Measurements from ENCODE around the gene CFAP77. TPM values are rescaled to one million over a fixed set of nuclear protein-coding genes. Genes with fewer than 3 reads are reported as not detected.
A peak's percentile ranks its signal among the peaks of the same experiment; 100 is the strongest.

The CFAP77 gene
- total RNA-seq, 6 donors from 2014 or later, result 0.78 to 16.7 (median 2.7) TPM; not detected in 1

- 77 to 82% methylated on average over 8 of the region's 8 CpGs for WGBS, 2 donors
- DNase-seq, result no peak
- Histone ChIP-seq H3K9me3 (no peaks in the 10 kb centered on the region), H3K36me3 (no peaks in the 10 kb centered on the region), H3K4me3 (no peak overlapping the region), H3K27me3 (no peaks in the 10 kb centered on the region), H3K4me1 (no peaks in the 10 kb centered on the region), H3K27ac (no peak overlapping the region)
- ATAC-seq (ENCODE audit: low FRiP score in 2 of 2), result no peak
- TF ChIP-seq POLR2AphosphoS5 (IDR thresholded peaks at IDR 0.05) (no peak), CTCF (IDR thresholded peaks at IDR 0.05) (no peak), POLR2A (IDR thresholded peaks at IDR 0.05) (no peak), EP300 (IDR thresholded peaks at IDR 0.05) (no peak)
Observed at GRCh38 chr9:132555528-132555927, 145.5 kb downstream of the CFAP77 start.

- H3K9me3 ChIP-seq, result no peaks in the 10 kb centered on the region
- TF ChIP-seq CTCF (IDR thresholded peaks at IDR 0.05), result no peak
- no peak for TF ChIP-seq POLR2A (IDR thresholded peaks at IDR 0.05)
- TF ChIP-seq POLR2AphosphoS5 (IDR thresholded peaks at IDR 0.05), result no peak
- no peak for TF ChIP-seq EP300 (IDR thresholded peaks at IDR 0.05)
- WGBS, 2 donors, result 57 to 63% methylated on average over 6 of the region's 6 CpGs
- H3K36me3 ChIP-seq, result no peaks in the 10 kb centered on the region
- no peak overlapping the region for H3K4me3 ChIP-seq
- ATAC-seq (ENCODE audit: low FRiP score in 2 of 2) (no peak), DNase-seq (no peak)
- no peak overlapping the region for H3K27ac ChIP-seq
- H3K27me3 ChIP-seq, result no peaks in the 10 kb centered on the region
- no peaks in the 10 kb centered on the region for H3K4me1 ChIP-seq
Observed at GRCh38 chr9:132556235-132556634, 146.2 kb downstream of the CFAP77 start.

- H3K9me3 ChIP-seq, result no peaks in the 10 kb centered on the region
- ATAC-seq (ENCODE audit: low FRiP score in 2 of 2) (no peak), DNase-seq (no peak)
- no peak overlapping the region for H3K4me3 ChIP-seq
- TF ChIP-seq EP300 (IDR thresholded peaks at IDR 0.05), result no peak
- TF ChIP-seq CTCF (IDR thresholded peaks at IDR 0.05), result no peak
- no peak for TF ChIP-seq POLR2A (IDR thresholded peaks at IDR 0.05)
- TF ChIP-seq POLR2AphosphoS5 (IDR thresholded peaks at IDR 0.05), result no peak
- H3K27ac ChIP-seq, result no peak overlapping the region
- 72 to 80% methylated on average over 26 of the region's 26 CpGs for WGBS, 2 donors
- no peaks in the 10 kb centered on the region for H3K4me1 ChIP-seq
- no peaks in the 10 kb centered on the region for H3K36me3 ChIP-seq
- no peaks in the 10 kb centered on the region for H3K27me3 ChIP-seq
Observed at GRCh38 chr9:132556714-132557113, 146.7 kb downstream of the CFAP77 start.

DNA sequence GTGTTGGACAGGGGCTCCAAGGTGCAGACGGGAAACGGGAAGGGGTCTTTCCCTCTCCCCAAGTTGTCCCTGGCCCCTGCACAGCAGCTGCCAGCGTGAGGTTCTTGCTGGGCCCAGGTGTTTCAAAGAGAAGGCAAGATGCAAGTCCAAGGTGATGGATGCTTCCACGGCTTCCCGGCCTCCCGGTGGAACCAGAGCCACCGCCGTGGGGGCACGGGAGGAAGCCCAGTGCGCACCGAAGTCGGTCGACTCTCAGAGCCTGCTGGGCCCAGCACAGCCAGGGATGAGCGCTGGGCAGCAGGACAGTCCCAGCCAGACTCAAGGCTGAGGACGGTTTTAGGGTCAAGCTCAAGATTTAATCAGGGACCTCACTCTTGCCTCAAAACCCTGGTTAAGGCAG, 147.1 kb downstream of the CFAP77 start:
- no peak for ATAC-seq (ENCODE audit: low FRiP score in 2 of 2)
- H3K4me1 ChIP-seq, result no peaks in the 10 kb centered on the region
- DNase-seq, result peak in 1 of 2 donors; percentile 63
- WGBS, 2 donors, result 84 to 85% methylated on average over 2 to 15 of the region's 15 CpGs
- no peak overlapping the region for H3K4me3 ChIP-seq
- H3K9me3 ChIP-seq, result no peaks in the 10 kb centered on the region
- H3K27ac ChIP-seq, result no peak overlapping the region
- no peaks in the 10 kb centered on the region for H3K36me3 ChIP-seq
- TF ChIP-seq POLR2A (IDR thresholded peaks at IDR 0.05) (no peak), EP300 (IDR thresholded peaks at IDR 0.05) (no peak), CTCF (IDR thresholded peaks at IDR 0.05) (no peak), POLR2AphosphoS5 (IDR thresholded peaks at IDR 0.05) (no peak)
- H3K27me3 ChIP-seq, result no peaks in the 10 kb centered on the region

- H3K4me1 ChIP-seq, result no peaks in the 10 kb centered on the region
- H3K4me3 ChIP-seq, result no peak overlapping the region
- DNase-seq (no peak), ATAC-seq (ENCODE audit: low FRiP score in 2 of 2) (no peak)
- H3K36me3 ChIP-seq, result no peaks in the 10 kb centered on the region
- no peaks in the 10 kb centered on the region for H3K27me3 ChIP-seq
- H3K27ac ChIP-seq, result no peak overlapping the region
- no peaks in the 10 kb centered on the region for H3K9me3 ChIP-seq
- 83 to 95% methylated on average over 2 of the region's 2 CpGs for WGBS, 2 donors
- no peak for TF ChIP-seq EP300 (IDR thresholded peaks at IDR 0.05)
- TF ChIP-seq POLR2AphosphoS5 (IDR thresholded peaks at IDR 0.05), result no peak
- no peak for TF ChIP-seq POLR2A (IDR thresholded peaks at IDR 0.05)
- TF ChIP-seq CTCF (IDR thresholded peaks at IDR 0.05), result no peak
Observed at GRCh38 chr9:132559711-132560110, 149.7 kb downstream of the CFAP77 start.
